Activated effector memory CD4-positive, alpha-beta T cell treated with anti-CD3 and anti-CD28 coated beads, Interleukin-2, amount 50 U/mL, for 16 hours (primary cell): ENCODE measurements around the gene DSCAML1.

Source experiments
- DNase-seq: peaks from one replicate; pipeline ENCODE4 v3.0.0-alpha.2; 2020

Gene DSCAML1

GRCh38 chr11:117513666-117514065 is 283.4 kb downstream of the DSCAML1 start:
- no peak for DNase-seq

GRCh38 chr11:117511931-117512539 is 285.0 kb downstream of the DSCAML1 start:
- no peak for DNase-seq

GRCh38 chr11:117511483-117511930 is 285.5 kb downstream of the DSCAML1 start:
- no peak for DNase-seq

- no peak for DNase-seq
Measured at GRCh38 chr11:117510646-117511045, 286.4 kb downstream of the DSCAML1 start.

- DNase-seq: no peak
Measured at GRCh38 chr11:117509543-117509942, 287.5 kb downstream of the DSCAML1 start.

GRCh38 chr11:117506971-117507370 is 290.0 kb downstream of the DSCAML1 start:
- DNase-seq: no peak

- DNase-seq: no peak
Measured at GRCh38 chr11:117505285-117505970, 291.6 kb downstream of the DSCAML1 start.

- no peak for DNase-seq
Measured at GRCh38 chr11:117502779-117503100, 294.3 kb downstream of the DSCAML1 start.

- DNase-seq: no peak
Measured at GRCh38 chr11:117502015-117502778, 294.8 kb downstream of the DSCAML1 start.

- no peak for DNase-seq
Measured at GRCh38 chr11:117501237-117501898, 295.6 kb downstream of the DSCAML1 start.

GRCh38 chr11:117498791-117499190 is 298.2 kb downstream of the DSCAML1 start:
- DNase-seq: no peak

GRCh38 chr11:117497206-117497951 is 299.6 kb downstream of the DSCAML1 start:
- no peak for DNase-seq

- no peak for DNase-seq
Measured at GRCh38 chr11:117495357-117495756, 301.7 kb downstream of the DSCAML1 start.

- DNase-seq: no peak
Measured at GRCh38 chr11:117492578-117493251, 304.3 kb downstream of the DSCAML1 start.

- no peak for DNase-seq
Measured at GRCh38 chr11:117490911-117491310, 306.1 kb downstream of the DSCAML1 start.

GRCh38 chr11:117489999-117490679 is 306.9 kb downstream of the DSCAML1 start:
- no peak for DNase-seq

- DNase-seq: no peak
Measured at GRCh38 chr11:117488996-117489952, 307.7 kb downstream of the DSCAML1 start.

GRCh38 chr11:117486059-117486458 is 311.0 kb downstream of the DSCAML1 start:
- no peak for DNase-seq

GRCh38 chr11:117484156-117484555 is 312.9 kb downstream of the DSCAML1 start:
- no peak for DNase-seq

- DNase-seq: no peak
Measured at GRCh38 chr11:117483372-117483771, 313.6 kb downstream of the DSCAML1 start.
